Keratinocyte (primary cell): ENCODE measurements around the gene MUC2.

Source experiments
- CTCF ChIP-seq, 3 experiments: IDR thresholded peaks in 1 of 3; conservative IDR thresholded peaks in 1 of 3; optimal IDR thresholded peaks in 1 of 3; 2 replicates in 2 of 3; 3 replicates in 1 of 3; pipeline versions ENCODE3 to v1.5.1; 2011; ENCODE audit warnings: low read length in 3 of 3, mild to moderate bottlenecking in 3 of 3, moderate library complexity in 2 of 3, control low read depth in 1 of 3, inconsistent platforms in 1 of 3; ENCODE audit not compliant: insufficient read depth in 2 of 3; ENCODE audit errors: extremely low read depth in 1 of 3
- EZH2 ChIP-seq: IDR thresholded peaks from one replicate; pipeline ENCODE4 v1.6.1; 2012; ENCODE audit warnings: inconsistent platforms, mild to moderate bottlenecking, low read length, moderate library complexity

GRCh38 chr11:1105183-1105565 is 30.5 kb downstream of the MUC2 start:
- TF ChIP-seq CTCF (optimal IDR thresholded peaks at IDR 0.05 in 1 of 3, IDR thresholded peaks at IDR 0.05 in 1 of 3, conservative IDR thresholded peaks at IDR 0.05 in 1 of 3; ENCODE audit: extremely low read depth in 1 of 3, insufficient read depth in 2 of 3, low read length in 3 of 3), result no peak
- no peak for TF ChIP-seq EZH2
